ENCODE data around the gene GPER1. TPM values are rescaled to one million over a fixed set of nuclear protein-coding genes. Genes with fewer than 3 reads are reported as not detected.

The GPER1 gene
- total RNA-seq, 1 experiment from 2014 or later = 0.84 TPM

DNA sequence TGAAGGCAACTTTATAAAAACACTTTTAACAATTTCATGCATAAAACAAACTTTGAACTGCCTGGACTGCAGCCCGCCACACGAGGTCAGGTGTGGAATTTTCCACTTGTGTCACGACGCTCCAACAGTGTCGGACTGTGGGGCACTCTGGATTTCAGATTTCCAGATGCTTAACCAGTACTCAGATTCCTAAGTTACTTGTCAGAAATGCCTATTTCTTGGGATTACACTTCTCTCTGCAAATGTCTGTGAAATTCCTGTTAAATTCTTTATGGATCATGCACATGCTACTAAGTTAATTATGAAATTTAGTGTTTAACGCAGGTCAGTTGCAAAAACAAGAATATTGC lies 473 bp upstream of the GPER1 start:
- DNase-seq (ENCODE audit: low read depth) = no peak

DNA sequence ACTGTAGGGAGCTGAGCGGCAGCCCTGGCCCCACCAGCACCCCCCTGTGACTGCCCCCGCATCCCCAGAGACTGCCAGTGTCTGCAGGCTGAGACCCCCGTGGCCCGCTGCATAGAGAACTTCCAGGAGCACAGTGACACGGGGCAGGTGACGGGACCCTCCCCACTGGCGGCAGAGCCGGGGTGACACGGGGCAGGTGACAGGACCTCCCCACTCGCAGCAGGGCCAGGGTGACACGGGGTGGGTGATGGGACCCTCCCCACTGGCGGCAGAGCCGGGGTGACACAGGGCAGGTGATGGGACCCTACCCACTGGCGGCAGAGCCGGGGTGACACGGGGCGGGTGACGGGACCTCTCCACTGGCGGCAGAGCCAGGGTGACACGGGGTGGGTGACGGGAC lies 2.3 kb downstream of the GPER1 start:
- no peak for DNase-seq (ENCODE audit: low read depth)

DNA sequence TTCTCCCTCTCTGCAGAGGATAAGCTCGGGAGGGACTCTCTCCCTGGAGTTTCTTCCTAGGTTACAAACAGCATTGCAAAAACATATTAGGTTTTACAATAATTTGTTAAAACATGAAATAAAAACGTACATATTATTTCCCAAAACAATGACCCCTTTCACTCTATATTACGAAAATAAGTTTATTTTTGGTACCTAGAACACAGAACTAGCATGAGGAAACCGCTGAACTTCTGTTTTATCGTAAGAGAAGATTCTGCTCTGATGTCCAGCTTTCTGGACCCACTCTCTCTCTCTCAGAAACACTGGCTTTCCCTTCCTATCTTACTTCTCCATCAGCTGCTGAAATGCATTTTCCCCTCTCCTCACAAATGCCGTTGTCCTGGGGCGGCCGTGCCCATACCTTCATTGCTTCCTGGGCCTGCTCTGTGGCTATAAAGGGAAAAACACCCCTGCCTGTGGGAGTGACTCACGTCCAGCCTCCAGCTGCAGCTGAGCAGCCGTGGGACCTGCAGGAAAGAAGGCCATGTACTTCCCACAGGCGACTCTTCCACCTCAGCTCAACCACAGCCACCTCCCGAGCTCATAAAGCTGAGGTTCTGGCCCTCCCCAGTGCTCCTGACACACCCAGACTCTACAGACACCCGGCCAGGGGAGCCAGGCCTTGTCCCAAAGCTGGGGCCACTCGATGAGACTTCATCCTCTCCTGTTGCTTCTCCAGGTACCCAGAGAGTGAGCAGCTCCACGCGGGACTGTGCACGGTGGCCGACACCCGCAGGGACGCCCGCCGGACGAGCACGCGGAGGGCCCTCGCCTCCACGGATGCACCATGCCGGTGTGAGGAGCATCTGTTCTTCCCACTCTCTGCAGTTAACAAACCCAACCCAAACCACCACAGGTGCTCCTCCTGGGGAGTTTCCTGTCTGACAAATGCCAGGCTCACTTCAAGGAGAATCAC lies 3.1 kb downstream of the GPER1 start:
- DNase-seq (ENCODE audit: low read depth) = peak; percentile 65

DNA sequence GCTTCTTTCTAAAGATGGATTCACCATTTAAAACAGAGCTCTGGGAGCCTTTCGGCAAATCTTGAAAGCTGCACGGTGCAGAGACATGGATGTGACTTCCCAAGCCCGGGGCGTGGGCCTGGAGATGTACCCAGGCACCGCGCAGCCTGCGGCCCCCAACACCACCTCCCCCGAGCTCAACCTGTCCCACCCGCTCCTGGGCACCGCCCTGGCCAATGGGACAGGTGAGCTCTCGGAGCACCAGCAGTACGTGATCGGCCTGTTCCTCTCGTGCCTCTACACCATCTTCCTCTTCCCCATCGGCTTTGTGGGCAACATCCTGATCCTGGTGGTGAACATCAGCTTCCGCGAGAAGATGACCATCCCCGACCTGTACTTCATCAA lies 3.7 kb downstream of the GPER1 start:
- DNase-seq (ENCODE audit: low read depth) = no peak

DNA sequence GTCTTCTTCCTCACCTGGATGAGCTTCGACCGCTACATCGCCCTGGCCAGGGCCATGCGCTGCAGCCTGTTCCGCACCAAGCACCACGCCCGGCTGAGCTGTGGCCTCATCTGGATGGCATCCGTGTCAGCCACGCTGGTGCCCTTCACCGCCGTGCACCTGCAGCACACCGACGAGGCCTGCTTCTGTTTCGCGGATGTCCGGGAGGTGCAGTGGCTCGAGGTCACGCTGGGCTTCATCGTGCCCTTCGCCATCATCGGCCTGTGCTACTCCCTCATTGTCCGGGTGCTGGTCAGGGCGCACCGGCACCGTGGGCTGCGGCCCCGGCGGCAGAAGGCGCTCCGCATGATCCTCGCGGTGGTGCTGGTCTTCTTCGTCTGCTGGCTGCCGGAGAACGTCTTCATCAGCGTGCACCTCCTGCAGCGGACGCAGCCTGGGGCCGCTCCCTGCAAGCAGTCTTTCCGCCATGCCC lies 4.3 kb downstream of the GPER1 start:
- DNase-seq (ENCODE audit: low read depth) = no peak

DNA sequence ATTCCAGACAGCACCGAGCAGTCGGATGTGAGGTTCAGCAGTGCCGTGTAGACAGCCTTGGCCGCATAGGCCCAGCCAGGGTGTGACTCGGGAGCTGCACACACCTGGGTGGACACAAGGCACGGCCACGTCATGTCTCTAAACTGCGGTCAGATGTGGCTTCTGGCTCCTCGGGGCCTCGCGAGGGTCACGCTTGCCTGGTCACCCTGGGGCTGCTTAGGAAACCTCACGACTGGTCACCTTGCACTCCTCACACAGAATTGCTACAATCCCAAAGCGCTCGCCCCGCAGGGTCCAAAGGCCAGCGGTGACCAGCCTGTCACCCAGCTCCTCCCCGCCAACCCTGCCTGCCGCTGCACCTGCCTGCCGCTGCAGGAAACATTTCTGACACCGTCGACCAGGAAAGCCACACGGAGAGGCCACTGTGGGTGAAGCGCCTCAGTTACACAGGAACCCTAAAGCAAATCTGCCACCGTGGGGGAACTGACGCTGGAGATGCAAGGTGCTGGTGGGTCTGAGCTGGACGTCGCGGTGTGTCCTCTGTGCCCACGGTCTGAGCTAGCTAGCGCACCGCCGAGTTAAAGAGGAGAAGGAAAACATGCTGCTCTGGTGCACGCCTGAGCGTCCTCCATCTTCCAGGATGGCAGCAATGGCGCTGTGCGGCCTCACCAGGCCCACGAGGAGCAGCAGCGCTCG lies 5.0 kb downstream of the GPER1 start:
- DNase-seq (ENCODE audit: low read depth) = no peak

DNA sequence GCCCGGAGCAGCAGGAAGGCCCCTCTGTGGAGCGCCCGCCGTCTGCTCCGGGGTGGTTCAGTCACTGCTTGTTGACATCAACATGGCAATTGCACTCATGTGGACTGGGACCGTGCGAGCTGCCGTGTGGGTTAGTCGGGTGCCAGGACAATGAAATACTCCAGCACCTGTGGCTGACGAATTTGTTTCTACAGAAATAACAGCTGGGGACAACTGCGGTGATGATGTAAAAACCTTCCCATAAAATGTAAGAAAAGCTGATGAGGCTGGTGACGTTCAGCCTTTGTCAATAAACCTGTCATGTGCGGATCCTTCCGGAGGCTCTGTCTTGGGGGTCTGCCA lies 5.6 kb downstream of the GPER1 start:
- DNase-seq (ENCODE audit: low read depth) = no peak

DNA sequence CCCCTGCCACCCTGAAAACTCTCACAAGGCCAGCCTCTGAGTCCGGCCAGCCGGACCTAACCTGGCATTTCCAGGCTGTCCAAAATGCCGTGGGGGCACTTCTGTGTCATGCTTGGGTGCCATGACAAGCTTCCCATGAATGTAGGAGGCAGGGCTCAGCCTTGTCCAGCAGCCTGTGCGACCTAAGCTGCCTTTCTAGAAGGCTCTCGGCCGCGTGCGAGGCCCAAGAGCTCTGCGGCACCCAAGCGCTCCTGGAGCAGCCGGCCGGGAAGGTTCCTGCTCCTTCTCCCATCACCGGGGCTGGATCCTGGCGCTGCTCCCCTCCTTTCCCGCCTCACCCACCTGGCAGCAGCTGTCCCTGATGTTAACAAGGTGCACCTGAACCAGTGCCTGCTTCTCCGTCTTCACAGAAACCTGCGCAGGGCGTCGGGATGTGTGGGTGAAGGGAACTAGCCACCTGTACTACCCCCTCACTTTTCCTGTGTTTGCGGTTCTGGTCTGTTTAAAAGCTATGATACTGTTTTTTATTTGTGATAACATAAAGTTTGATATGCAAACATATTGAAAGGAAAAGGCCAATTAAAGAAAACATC lies 6.1 kb downstream of the GPER1 start:
- no peak for DNase-seq (ENCODE audit: low read depth)

DNA sequence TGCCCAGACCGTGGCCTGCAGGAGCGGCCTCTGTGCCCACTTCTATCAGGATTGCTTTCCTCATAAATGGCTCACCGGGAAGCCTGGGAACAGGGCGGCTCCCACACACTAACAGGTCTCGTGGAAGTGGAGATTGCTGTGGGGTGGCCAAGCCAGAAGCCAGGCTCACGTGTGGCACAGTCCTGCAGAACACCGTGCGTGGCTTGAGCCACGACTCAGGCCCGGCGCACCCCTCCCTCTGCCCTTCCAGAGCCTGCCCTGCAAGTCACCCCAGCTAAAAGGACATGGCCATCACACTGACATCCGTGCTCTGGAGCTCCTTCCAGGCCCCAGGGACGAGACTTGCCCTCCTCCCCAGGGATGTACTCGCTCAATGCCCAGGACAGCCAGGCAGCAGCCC lies 7.0 kb downstream of the GPER1 start:
- DNase-seq (ENCODE audit: low read depth) = no peak

DNA sequence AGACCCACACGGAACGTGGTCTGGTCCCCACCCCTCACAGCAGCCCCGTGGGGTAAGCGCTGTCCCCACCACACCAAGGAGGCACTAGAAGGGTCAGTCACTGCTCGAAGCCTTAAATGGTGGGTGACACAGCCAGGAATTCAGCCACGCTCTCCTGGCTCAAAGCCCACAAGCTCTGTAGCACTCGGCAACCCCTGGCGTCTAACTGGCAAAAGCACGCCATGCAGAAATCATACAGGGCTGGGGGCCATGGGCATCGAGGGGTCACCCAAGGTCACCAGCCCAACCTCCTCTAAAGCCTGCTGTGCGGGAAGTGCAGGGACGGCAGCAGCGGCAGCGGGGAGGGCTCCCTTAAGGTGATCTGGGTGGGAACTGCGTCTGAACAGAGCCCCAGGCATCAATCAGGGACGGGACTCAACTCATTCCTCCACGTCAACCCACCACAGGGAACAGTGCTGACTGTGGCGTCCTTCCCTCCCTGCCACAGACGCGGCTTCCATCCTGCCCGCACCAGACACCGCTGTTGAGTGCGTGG lies 7.8 kb downstream of the GPER1 start:
- DNase-seq (ENCODE audit: low read depth) = no peak

DNA sequence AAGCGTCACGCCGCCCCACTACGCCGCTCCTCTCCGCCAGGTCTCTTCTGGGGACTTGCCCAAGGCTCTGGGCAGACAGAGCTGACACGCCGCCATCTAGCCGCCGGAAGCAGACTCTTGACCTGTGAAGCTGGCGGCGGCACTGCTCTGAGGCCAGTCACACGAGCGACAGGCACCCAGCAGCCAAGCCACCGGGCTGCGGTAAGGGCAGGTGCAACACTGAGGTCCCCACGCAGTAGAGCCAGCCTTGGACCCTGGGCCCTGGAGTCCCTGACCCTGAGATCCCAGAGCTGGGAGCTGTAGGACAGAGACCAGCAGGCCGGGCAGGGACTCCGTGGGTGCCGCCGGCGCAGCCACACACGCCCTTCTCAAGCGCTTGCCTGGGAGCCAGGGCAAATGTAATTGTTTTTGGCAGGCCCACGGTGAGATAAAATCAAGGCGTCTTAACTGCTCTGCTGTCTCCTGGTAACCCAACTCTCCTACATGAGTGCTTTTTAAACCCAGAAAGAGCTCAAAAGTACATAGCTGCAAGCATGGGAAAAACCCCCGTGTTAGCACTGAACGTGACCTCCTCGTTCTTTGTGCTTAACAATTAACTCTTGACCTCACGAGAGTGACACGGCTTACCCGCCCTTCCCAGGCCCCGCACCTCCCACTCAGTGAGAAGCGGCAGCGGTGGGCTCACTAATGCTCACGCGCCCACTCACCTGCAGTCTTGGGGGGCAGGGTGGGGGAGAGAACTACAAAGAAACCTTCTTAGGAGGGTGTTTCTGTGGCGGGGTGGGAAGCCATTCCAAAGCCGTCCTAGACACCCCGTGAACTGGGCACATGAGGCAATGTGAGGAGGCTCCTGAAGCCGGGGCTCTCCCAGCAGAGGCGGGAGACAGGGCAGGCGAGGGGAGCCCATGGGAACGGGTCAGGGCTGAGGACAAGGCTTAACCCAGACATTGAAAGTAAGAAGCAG lies 8.5 kb downstream of the GPER1 start:
- DNase-seq (ENCODE audit: low read depth) = no peak

DNA sequence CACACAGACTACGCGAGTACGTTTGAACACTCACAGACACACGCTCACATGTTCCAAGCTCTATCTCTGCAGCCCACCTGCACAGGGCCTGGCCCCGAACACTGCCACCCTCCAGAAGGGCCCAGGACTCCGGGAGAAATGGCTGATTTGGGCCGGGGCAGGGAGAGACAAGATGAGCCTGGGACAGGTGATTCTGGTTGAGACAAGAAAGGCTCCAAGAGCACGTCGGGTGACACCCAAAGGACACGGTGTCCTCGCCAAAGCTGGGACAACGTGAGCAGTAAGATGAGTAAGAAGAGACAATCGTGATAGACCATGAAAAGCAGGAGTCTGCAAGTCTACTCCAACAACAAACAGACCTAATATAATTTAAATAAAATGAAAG lies 9.2 kb downstream of the GPER1 start:
- DNase-seq (ENCODE audit: low read depth) = no peak

DNA sequence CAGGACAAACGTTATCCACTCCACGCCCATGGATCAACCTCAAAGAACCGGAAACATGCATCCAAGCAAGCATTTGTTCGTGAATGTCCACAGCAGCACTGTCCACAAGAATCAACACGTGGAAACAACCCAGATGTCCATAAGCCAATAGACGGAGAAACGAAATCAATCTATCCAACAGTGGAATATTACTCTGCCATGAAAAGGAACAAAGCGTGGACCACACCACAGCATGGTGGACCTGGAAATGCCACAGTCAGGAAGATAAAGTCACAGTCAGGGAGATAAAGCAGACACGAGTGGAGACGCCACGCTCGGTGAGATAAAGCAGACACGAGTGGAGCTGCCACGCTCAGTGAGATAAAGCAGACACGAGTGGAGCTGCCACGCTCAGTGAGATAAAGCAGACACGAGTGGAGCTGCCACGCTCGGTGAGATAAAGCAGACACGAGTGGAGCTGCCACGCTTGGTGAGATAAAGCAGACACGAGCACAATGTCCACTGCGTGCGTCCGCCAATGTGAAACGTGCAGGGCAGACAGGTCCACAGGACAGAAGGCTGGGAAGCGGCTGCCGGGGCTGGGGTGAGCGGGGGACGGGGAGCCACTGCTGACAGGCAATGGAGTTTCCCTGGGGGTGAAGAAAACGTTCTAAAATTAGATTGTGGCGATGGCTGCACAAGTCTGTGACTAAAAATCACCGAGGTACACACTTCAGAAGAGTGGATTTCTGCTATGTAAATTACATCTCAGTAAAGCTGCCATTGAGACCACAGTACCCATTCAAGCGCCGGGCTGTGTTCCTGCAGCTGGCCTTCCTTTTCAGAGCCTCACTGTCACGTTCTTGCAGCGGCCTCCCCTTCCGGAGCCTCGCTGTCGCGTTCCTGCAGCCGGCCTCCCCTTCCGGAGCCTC lies 10.6 kb downstream of the GPER1 start:
- no peak for DNase-seq (ENCODE audit: low read depth)

DNA sequence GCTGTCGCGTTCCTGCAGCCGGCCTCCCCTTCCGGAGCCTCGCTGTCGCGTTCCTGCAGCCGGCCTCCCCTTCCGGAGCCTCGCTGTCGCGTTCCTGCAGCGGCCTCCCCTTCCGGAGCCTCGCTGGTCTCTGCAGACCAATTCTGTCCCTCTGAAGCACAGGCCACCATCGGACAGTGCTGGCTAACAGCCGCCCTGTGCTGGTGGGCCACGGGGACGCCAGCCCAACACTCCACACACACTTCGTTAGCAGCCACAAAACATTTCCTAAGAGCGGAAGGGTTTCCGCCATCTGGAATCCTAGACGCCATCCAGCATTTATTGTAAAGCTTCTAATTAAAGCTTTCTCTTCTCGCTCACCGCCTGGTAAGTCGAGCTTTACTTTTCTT lies 11.2 kb downstream of the GPER1 start:
- no peak for DNase-seq (ENCODE audit: low read depth)

DNA sequence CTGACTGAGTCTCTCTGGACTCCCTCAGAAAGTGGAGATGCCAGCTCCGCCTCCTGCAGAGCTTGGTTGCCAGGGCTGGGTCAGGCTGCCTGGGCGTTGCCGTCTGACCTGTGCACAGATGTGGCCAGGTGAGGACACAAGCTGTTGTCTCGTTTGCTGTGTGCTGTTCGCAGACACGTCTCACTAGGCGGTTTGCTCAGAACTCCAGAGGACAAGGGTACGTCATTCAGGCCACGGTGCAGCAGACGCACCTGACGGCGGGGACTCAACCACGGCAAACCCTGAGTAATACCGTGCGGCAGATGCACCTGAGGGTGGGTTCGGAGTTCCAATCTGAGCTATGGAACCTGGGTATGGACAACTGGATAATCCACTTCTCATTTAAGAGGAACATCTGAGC lies 11.7 kb downstream of the GPER1 start:
- DNase-seq (ENCODE audit: low read depth) = no peak

DNA sequence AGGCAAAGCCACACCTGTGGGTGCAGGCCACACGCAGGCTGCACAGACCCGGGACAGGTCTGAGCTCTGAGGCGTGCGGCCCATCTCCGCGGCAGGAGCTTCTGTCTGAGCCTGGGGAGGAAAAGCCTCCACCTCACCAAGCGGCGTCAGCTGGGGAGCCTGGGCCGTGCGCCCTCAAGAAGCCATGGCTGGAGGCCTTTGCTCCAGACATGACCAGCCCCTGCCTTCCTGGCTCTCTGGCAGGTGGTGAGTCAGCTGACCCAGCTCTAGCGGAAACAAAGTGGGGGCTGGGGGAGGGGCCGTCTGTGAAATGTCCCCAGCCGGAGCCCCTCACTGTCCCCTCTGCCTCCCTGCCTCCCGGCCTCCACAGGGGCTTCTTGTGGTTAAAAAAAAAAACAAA lies 12.5 kb downstream of the GPER1 start:
- no peak for DNase-seq (ENCODE audit: low read depth)

DNA sequence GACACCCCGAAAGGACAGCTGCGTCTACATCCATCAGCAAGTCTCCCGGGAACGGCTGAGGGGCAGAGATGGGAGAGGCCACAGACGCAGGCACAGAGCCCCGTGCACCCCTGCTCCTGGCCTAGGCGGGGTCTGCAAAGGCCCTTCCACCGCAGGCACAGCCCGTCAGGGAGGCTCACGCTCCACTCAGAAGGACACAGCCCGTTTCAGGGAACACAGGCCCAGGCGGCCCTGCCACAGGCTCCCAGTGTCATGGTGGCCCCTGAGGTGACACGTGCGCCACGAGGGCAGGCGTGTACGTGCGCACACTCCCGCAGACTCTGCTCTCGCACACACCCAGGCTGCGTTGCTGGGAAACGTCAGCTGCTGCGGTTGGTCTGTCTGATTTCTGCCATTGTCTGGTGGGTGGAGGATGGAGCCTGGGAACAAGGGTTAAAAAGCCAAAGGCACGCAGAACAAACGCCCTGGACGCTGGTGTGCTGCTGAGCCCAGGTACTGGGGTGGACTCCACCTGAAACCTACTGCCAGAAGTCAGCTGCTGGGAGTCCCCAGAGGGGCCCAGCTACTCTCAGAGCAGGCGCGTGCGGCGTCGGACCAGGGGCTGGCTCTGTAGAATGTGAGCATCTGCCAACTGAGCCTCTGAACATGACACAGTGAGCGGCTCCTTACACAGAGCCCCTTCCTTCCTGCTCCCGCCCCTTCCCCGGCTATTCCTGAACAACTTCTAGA lies 13.1 kb downstream of the GPER1 start:
- no peak for DNase-seq (ENCODE audit: low read depth)

DNA sequence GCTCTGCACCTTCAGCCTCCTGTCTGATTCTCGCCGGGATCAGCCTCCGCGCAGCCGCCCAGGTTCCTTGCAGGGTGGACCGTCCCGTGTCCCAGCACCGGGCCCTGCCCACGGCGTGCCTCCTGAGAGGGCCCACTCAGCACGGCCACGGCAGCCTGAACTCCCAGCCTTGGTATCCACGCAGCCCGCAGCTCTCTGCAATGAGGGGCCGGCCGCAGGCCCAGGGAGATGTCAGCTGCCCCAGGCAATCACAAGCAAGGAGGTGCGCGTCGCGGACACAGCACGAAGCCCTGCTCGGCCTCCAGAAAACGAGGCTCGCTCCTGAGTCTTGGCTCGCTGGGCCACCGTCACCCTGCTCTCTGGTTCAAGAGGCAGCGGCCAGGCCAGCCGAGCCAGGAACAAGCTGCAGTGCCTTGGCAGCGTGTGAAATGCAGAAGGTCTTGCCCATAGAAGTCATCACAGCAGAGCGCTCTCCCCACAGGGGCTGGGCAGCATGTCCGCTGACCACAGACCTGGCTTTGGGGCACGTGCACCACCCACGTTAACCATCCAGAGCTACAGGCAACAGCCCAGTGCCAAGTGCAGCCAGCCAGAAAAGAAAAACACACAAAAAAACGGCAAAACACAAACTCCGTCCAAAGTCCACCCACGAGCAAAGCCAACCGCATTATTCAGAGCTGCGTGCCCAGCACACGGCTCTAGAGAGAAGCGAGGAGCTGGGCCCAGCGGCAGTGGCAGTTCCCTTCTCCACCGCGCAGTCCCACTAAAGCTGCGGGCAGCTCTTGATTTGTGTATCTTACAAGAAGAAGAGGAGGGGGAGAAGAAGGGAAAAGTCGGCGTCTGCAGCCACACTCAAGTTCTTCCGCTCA lies 13.9 kb downstream of the GPER1 start:
- DNase-seq (ENCODE audit: low read depth) = no peak

Data from RPMI7951 (cell line).